Measurements from ENCODE around the gene ABHD4. TPM values are rescaled to one million over a fixed set of nuclear protein-coding genes. Genes with fewer than 3 reads are reported as not detected.

ABHD4 gene
- total and polyA plus RNA-seq, 2 of the 4 experiments (the other 2 are of a cell fraction) = 5.0 to 22.0 TPM

- H3K23ac ChIP-seq (ENCODE audit: low read depth, low read length) = no peak overlapping the region
- POLR2A ChIA-PET (ENCODE audit: unreplicated experiment) = no interaction called here
- H3K79me1 ChIP-seq (ENCODE audit: low read depth in 1 of 2, low read length in 2 of 2) = peaks cover 8 to 21% of the 10 kb centered on the region in 2 experiments
- no peak overlapping the region for H4K5ac ChIP-seq (ENCODE audit: low read depth, low read length)
- no peak overlapping the region for H3K4me3 ChIP-seq (ENCODE audit: insufficient read depth, low read depth, low read length)
- intact Hi-C loops (cut with micrococcal nuclease) (no loop called here), in situ Hi-C loops (cut with MboI; ENCODE audit: low sequenced_read_pairs) (no loop called here), dilution Hi-C loops (cut with HindIII; ENCODE audit: low sequenced_read_pairs, unreplicated experiment) (no loop called here)
- H3K9me1 ChIP-seq (ENCODE audit: insufficient read depth, low read length) = no peaks in the 10 kb centered on the region
- H3K9me3 ChIP-seq (ENCODE audit: control insufficient read depth, insufficient read depth, low read length) = no peaks in the 10 kb centered on the region
- no peak overlapping the region for H3K18ac ChIP-seq (ENCODE audit: low read depth, low read length)
- H3K4me1 ChIP-seq (ENCODE audit: control insufficient read depth, insufficient read depth, low read length) = peaks cover 2% of the 10 kb centered on the region; the same call in 1 of the 2 replicates
- H3K27me3 ChIP-seq (ENCODE audit: control insufficient read depth, insufficient read depth, low read length) = no peaks in the 10 kb centered on the region
- no peak overlapping the region for H3K56ac ChIP-seq (ENCODE audit: extremely low read depth, insufficient read depth, low read length)
- H2AFZ ChIP-seq (replicated peaks; ENCODE audit: low read length, poor library complexity) = no peak overlapping the region
- H4K20me1 ChIP-seq (ENCODE audit: insufficient read depth, low read length) = peaks cover 3% of the 10 kb centered on the region; the same call in 1 of the 2 replicates
- no peak overlapping the region for H3K27ac ChIP-seq (ENCODE audit: insufficient read depth, low read length)
- peaks cover 15% of the 10 kb centered on the region for H3K36me3 ChIP-seq (ENCODE audit: control insufficient read depth, insufficient read depth, low read length)
- ATAC-seq (ENCODE audit: low read depth) (no peak), DNase-seq (no peak)
- H2AK9ac ChIP-seq (replicated peaks; ENCODE audit: low read depth, low read length, poor library complexity) = no peak overlapping the region
- H3K9ac ChIP-seq (ENCODE audit: low read depth, low read length) = no peak overlapping the region
- H4K91ac ChIP-seq (ENCODE audit: insufficient read depth, low read depth, low read length) = no peak overlapping the region
- H3K4me2 ChIP-seq (ENCODE audit: low read depth, low read length) = no peak overlapping the region
- CTCF ChIA-PET = no interaction called here
- no TSS peak for BruUV-seq (replicated peaks)
- no peak overlapping the region for H2AK5ac ChIP-seq (ENCODE audit: low read depth, low read length)
- H4K8ac ChIP-seq (ENCODE audit: low read depth in 2 of 2, low read length in 2 of 2) = no peak overlapping the region
- no peak overlapping the region for H2BK20ac ChIP-seq (ENCODE audit: low read depth, low read length)
- no peak overlapping the region for H3K14ac ChIP-seq (replicated peaks; ENCODE audit: low read depth, low read length)
- H3K4ac ChIP-seq (ENCODE audit: low read depth, low read length) = no peak overlapping the region
- no peak overlapping the region for H2BK15ac ChIP-seq (ENCODE audit: low read depth, low read length)
- no peak overlapping the region for H2BK5ac ChIP-seq (ENCODE audit: low read depth, low read length, poor library complexity, severe bottlenecking)
- 90% methylated on average over 2 of the region's 11 CpGs; no CpG with 5 or more reads in 1 of the 2 experiments for WGBS, 2 experiments (ENCODE audit: extremely low coverage in 2 of 2, insufficient read length in 1 of 2)
- no peak overlapping the region for H2BK120ac ChIP-seq (ENCODE audit: low read depth, low read length)
- no peak for TF ChIP-seq CEBPB (IDR thresholded peaks at IDR 0.05; ENCODE audit: low read depth, low read length)
- no peak for TF ChIP-seq MAFK (IDR thresholded peaks at IDR 0.05; ENCODE audit: low read depth, low read length)
- no peak for TF ChIP-seq ELK1 (IDR thresholded peaks at IDR 0.05; ENCODE audit: borderline replicate concordance, low read depth, low read length)
- TF ChIP-seq FOS (IDR thresholded peaks at IDR 0.05; ENCODE audit: low read depth, low read length) = no peak
- no peak for TF ChIP-seq CHD1 (IDR thresholded peaks at IDR 0.05; ENCODE audit: low read depth, low read length)
- TF ChIP-seq MXI1 (IDR thresholded peaks at IDR 0.05; ENCODE audit: borderline replicate concordance, low read depth, low read length) = no peak
- TF ChIP-seq NFE2L2 (IDR thresholded peaks at IDR 0.05; ENCODE audit: low read depth, low read length) = no peak
- no peak for TF ChIP-seq RCOR1 (IDR thresholded peaks at IDR 0.05; ENCODE audit: insufficient replicate concordance, low read length)
- no peak for TF ChIP-seq RFX5 (IDR thresholded peaks at IDR 0.05; ENCODE audit: low read depth, low read length)
- no peak for TF ChIP-seq BHLHE40 (IDR thresholded peaks at IDR 0.05; ENCODE audit: low read depth, low read length)
- no peak for TF ChIP-seq POLR2A (IDR thresholded peaks at IDR 0.05; ENCODE audit: low read depth, low read length)
- TF ChIP-seq CTCF (conservative IDR thresholded peaks at IDR 0.05; ENCODE audit: low read depth, low read length) = no peak
- TF ChIP-seq RAD21 (IDR thresholded peaks at IDR 0.05; ENCODE audit: low read length) = no peak
- TF ChIP-seq SMC3 (IDR thresholded peaks at IDR 0.05; ENCODE audit: low read depth, low read length) = no peak
- TF ChIP-seq USF2 (IDR thresholded peaks at IDR 0.05; ENCODE audit: low read depth, low read length) = no peak
Measured at GRCh38 chr14:22561661-22562579, 36.2 kb upstream of the ABHD4 start.
